HFF-Myc (cell line): ENCODE measurements around the gene CHRM5.

Experiments used
- DNase-seq: peaks from one replicate; pipeline ENCODE4 v3.0.0-alpha.2; 2011; ENCODE audit warnings: low read depth; ENCODE audit errors: extremely low read depth
- H3K4me3 ChIP-seq: replicated peaks from 2 replicates; pipeline ENCODE4 v1.5.1; 2011; ENCODE audit warnings: low read depth, mild to moderate bottlenecking, control low read depth, low read length
- TF ChIP-seq, protein P1 (sequence below): IDR thresholded peaks from 2 replicates; pipeline ENCODE4 v1.5.1; 2012; ENCODE audit warnings: mild to moderate bottlenecking, low read depth, low read length, control low read depth; ENCODE audit errors: missing control alignments

CHRM5 gene

DNA sequence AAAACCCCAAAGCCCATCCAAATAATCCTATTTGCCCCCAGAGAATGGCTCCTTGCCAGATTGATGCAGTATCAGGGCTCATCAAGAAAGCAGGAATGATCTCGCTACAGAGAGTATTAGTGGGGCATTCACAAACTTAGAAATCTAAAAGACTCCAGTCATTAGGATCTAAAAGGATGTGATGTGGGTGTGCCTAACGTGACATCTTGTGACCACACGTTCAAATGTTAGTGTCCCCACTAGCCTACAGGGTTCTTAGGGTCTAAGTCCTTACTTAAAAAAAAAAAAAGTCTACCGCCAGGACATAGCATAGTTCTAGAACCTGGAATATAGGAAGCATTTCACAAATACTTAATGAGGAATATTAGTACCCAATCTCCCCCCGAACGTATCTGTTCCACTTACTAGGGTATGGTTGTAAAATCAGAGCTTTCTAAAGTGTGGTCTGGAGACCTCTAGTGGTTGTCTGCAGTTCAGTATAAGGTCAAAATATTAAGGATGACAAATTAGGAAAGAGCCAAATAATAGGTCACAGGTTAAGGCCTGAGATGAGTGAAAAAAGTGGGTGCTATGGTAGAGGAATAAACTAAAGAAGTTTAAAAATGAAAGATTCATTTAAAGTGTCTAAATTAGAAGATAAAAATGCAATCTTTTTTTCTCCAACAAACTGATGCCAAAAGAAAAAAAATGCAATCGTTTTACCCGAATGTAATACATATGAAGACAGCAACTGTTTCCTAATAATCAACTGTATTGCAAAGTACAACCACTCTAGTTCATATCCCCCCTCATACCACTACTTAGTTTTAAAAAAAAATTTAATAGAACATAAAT is 4.2 kb upstream of the CHRM5 start:
- TF ChIP-seq, protein P1, sequence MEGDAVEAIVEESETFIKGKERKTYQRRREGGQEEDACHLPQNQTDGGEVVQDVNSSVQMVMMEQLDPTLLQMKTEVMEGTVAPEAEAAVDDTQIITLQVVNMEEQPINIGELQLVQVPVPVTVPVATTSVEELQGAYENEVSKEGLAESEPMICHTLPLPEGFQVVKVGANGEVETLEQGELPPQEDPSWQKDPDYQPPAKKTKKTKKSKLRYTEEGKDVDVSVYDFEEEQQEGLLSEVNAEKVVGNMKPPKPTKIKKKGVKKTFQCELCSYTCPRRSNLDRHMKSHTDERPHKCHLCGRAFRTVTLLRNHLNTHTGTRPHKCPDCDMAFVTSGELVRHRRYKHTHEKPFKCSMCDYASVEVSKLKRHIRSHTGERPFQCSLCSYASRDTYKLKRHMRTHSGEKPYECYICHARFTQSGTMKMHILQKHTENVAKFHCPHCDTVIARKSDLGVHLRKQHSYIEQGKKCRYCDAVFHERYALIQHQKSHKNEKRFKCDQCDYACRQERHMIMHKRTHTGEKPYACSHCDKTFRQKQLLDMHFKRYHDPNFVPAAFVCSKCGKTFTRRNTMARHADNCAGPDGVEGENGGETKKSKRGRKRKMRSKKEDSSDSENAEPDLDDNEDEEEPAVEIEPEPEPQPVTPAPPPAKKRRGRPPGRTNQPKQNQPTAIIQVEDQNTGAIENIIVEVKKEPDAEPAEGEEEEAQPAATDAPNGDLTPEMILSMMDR = peak; percentile 67
- no peak overlapping the region for H3K4me3 ChIP-seq
- DNase-seq = no peak

DNA sequence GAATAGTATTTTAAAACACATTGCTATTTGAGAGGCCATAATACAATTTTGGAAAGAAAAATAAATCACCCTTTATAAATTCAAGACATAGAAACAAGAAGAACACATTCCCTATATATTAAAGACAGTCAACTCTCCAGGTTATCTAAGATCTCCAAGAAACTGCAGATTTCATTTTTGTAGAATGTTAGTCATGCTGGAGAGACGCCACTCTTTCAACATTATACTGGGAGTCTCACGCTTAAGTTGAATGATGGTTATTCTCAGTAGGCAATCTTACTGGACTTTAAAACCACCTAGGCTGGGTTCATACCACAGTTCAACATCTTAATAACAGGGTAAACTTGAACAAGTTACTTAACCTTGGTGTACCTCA is 3.6 kb upstream of the CHRM5 start:
- H3K4me3 ChIP-seq = no peak overlapping the region
- DNase-seq = no peak
- TF ChIP-seq, protein P1 = no peak

DNA sequence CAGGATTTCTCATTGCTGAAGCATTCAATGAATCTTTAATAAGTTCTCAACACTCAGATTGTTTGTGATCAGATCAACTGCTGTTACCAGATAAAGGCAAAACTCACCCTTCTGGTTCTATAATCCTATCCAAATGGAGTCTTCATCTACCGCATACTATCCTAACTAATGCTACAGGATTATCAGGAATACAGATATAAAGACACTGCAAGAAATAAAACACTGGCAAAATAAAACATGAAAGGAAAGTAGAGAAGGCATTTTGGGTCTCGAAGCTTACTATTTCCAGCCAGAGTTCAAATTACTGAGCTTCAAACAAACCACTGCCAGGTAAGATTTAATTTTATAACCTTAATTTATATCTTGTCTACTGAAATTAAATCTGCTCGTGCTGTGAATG is 524 bp downstream of the CHRM5 start:
- H3K4me3 ChIP-seq = no peak overlapping the region
- TF ChIP-seq, protein P1 = no peak
- no peak for DNase-seq

DNA sequence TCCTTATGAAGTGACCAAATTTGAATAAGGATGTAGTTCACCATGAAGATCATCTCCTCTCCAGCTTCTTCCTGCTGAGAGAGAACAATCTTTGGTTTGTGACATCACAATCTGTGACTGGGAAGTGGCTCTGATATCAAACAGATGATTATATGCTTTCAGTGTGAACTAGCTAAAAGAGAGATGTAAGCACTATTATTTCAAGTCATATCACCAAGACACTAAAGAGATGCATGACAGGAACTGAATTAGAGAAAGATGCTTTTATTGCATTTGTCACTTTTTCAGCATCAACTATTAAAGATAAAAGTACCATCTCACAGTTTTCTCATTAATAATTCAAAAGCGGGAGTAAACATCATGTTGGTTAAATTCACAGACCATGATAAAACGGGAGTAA is 3.5 kb downstream of the CHRM5 start:
- TF ChIP-seq, protein P1 = no peak
- no peak overlapping the region for H3K4me3 ChIP-seq
- DNase-seq = no peak

DNA sequence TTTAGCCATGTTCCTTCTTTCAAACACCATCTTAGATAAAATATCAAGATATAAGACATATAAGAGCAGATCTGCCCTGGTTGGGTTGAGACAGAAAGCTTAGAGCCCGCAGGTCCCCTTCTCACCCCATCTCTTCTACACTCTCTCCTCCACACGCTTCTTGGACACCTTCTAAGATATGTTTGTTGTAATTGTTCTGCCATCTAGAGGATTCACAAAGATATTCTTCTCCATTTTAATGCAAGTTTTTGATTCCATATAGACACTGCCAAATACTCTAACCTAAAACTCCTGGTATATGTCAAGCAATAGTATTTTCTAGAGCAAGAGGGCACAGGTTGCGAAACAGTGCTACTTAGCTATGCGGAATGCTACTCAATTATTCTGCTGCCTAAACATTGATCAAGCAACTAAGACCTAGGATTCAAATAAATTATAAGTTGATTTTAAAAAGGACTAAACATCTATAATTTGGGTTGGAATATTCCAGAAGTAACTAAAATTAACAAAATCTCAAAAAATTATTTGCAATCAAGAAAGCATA is 6.8 kb downstream of the CHRM5 start:
- TF ChIP-seq, protein P1 = no peak
- H3K4me3 ChIP-seq = no peak overlapping the region
- DNase-seq = no peak

DNA sequence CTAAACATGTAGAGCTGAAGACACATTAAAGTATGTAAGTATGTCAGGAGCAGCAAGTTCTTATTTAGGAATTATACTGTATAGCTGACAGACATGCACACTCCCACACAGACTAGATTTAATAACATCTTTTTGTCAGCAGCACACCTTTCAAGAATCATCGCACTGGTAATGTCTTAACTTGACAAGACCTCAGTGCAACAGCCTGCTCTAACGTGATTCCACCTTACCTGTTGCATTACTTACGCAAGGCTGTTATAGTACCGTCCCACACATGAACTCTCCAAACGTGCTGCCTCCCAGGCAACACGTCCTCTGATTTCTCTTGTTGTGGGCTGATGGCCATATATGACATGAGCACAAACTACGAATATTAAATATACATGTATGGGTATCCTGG is 11.9 kb downstream of the CHRM5 start:
- H3K4me3 ChIP-seq = no peak overlapping the region
- TF ChIP-seq, protein P1 = no peak
- no peak for DNase-seq

DNA sequence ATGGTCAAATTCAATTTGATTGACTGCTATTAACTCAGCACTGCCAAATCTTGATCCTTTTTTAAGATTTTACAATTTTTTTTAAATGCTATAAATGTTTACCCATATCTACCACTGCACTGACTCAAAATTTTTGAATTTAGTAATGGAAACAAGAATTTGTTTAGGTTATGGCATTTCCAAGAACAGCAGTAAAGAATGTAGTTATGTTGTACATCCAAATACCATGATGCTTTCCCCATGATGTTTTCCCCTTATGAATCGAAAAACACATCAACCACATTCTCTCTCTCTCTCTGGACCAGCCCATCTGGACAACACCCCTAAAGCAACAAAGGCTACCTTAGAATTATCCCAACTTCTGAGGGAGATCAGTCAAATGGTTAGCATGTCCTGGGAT is 14.2 kb downstream of the CHRM5 start:
- TF ChIP-seq, protein P1 = no peak
- no peak for DNase-seq
- H3K4me3 ChIP-seq = no peak overlapping the region
